IPS-NIHi11 (cell line): Measurements from ENCODE around the gene TMEM92.

Source experiments
- DNase-seq: peaks from one replicate; pipeline ENCODE4 v3.0.0; 2012; ENCODE audit warnings: mixed read lengths, low spot score

Gene TMEM92

DNA sequence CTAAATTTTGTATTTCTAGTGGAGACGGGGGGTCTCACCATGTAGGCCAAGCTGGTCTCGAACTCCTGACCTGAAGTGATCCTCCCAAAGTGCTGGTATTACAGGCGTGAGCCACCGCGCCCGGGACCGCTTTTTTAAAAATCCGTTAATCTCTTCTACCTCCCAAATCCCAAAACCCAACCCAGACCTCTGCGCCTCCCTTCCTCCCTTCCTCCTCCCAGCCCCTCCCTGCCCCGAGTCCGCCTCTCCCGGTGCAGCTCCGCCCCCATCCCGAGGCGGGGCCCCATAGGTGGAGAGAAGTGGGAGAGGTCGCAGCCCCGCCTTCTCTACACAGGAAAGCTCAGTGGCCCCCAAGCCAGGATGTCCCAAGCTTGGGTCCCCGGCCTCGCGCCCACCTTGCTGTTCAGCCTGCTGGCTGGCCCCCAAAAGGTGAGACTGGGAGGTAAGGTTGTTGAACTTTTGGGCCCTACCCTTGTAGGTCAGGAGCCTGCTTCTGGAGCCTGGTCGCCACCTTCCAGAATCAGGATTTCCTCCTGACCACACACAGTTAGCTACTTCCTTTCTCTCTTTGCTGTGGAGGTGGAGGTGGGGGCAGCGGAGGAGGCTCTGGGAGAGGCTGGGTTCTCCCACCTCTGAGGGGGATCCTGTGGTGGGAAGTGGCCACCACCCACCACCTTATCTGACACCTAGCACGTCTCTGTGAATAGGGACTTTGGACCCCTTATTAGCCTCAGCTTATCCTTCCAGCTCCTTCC lies at the start of gene TMEM92:
Gene TMEM92 (plus strand): TSS at position 325 of the 755 bp plus-strand sequence. CDS start 36 bp downstream, at position 361.
- peak; percentile 89 for DNase-seq

DNA sequence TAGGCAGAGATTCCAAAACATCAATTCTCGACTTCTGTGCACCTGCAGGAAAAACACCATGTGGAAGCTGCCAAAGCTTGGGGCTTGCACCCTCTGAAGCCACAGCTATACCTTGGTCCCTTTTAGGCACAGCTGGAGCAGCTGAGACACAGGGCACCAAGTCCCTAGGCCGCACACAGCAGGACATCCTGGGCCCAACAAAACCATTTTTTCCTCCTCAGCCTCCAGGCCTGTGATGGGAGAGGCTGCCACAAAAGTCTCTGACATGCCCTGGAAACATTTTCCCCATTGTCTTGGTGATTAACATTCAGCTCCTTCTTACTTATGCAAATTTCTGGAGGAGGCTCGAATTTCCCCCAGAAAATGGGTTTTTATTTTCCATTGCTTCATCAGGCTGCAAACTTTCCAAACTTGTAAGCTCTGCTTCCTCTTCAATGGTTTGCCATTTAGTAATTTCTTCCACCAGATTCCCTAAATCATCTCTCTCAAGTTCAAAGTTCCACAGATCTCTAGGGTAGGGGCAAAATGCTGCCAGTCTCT lies 48.5 kb upstream of the TMEM92 start:
- DNase-seq = no peak

DNA sequence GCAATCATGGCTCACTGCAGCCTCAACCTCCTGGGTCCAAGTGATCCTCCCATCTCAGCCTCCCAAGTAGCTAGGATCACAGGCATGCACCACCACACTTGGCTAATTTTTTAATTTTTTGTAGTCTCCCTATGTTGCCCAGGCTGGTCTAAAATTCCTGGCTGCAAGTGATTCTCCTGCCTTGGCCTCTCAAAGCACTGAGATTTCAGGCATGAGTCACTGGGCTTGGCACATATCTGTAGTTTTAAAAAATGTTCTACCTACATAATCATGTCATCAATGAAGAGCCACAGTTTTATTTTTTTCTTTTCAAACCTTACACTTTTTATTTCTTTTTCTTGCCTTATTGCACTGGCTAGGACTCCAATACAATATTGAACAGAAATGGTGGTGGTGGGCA lies 39.7 kb upstream of the TMEM92 start:
- no peak for DNase-seq

DNA sequence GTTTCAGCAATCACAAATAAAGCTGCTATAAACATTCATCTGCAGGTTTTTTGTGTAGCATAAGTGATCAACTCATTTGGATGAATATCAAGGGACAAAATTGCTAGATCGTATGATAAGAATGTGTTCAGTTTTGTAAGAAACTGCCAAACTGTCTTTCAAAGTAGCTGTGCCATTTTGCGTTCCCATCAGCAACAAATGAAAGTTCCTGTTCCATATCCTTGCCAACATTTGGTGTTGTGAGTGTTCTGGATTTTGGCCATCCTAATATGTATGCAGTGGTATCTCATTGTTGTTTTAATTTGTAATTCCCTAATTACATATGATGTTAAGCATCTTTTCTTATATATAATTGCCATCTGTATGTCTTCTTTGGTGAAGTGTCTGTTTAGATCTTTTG lies 36.4 kb upstream of the TMEM92 start:
- no peak for DNase-seq

DNA sequence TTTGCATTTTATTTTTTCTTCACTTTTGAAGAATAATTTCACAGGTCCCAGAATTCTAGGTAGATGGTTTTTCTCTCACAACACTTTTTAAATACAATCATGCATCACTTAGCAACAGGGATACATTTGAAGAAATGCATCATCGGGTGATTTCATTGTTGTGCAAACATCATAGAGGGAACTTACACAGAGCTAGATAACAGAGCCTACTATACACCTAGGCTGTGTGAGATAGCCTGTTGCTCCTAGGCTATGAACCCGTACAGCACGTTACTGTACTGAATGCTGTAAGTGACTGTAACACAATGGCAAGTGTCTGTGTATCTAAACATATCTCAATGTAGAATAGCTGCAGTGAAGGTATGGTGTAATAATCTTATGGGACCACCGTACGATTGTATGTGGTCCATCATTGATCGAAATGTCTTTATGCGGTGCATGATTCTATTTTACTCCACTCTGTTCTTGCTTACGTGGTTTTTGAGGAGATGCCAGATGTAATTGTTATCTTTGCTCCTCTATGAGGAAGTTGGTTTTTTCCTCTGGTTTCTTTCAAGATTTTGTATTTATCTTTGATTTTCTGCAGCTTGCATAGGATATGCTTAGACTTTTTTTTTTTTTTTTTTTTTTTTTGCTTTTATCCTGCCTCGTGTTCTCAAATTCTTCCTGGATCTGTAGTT lies 35.5 kb upstream of the TMEM92 start:
- no peak for DNase-seq

DNA sequence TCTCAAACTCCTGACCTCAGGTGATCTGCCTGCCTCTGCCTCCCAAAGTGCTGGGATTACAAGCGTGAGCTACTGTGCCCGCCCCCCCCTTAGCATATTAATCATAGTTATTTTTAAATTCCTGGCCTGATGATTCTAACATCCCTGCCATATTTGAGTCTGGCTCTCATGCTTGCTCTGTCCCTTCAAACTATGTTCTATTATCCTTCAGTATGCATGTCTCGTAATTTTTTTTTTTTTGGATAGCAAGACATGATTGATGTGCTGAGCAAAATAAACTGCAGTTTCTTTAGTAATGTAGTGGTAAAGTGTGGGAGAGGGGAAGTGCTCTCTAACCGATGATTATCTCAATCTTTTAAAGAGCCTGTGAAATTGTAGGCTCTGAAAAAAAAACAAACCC lies 34.3 kb upstream of the TMEM92 start:
- DNase-seq = no peak

DNA sequence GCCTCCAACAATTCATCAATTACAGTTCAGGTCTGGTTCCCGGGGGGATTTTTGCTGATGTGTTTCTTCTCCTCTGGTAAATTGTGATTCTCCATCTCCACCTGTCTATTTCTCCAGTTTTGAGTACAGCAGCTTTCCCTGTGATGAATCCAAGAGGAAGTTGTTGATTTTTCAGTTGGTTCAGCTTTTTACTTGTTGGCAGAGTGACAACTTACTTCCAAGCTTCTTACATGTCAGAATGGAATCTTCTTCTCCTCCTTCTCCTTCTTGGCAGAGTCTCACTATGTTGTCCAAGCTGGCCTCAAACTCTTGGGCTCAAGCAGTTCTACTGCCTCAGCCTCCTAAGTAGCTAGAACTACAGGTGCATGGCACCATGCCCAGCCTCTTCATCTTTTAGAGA lies 33.4 kb upstream of the TMEM92 start:
- DNase-seq = no peak

GRCh38 chr17:50241431-50241830 lies 32.8 kb upstream of the TMEM92 start:
- no peak for DNase-seq

GRCh38 chr17:50244771-50245170 lies 29.5 kb upstream of the TMEM92 start:
- DNase-seq = no peak

DNA sequence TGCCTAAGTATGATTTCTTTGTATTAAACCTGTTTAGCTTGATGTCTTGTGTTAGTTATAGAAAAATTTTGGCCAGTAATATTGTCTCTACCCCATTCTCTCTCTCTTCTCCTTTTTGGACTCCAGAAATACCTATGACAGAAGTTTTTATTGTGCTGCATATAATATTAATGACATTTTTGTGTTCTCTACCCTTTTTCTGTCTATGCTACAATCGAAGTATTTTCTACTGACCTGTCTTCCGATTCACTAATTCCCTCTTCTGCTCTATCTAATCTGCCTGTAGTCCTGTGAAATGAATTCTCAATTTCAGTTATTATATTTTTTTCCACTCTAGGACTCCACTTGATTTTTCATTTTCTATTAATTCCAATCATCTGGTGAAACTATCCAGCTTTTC lies 26.0 kb upstream of the TMEM92 start:
- DNase-seq = no peak

- no peak for DNase-seq
Measured at GRCh38 chr17:50252781-50253180, 21.5 kb upstream of the TMEM92 start.

DNA sequence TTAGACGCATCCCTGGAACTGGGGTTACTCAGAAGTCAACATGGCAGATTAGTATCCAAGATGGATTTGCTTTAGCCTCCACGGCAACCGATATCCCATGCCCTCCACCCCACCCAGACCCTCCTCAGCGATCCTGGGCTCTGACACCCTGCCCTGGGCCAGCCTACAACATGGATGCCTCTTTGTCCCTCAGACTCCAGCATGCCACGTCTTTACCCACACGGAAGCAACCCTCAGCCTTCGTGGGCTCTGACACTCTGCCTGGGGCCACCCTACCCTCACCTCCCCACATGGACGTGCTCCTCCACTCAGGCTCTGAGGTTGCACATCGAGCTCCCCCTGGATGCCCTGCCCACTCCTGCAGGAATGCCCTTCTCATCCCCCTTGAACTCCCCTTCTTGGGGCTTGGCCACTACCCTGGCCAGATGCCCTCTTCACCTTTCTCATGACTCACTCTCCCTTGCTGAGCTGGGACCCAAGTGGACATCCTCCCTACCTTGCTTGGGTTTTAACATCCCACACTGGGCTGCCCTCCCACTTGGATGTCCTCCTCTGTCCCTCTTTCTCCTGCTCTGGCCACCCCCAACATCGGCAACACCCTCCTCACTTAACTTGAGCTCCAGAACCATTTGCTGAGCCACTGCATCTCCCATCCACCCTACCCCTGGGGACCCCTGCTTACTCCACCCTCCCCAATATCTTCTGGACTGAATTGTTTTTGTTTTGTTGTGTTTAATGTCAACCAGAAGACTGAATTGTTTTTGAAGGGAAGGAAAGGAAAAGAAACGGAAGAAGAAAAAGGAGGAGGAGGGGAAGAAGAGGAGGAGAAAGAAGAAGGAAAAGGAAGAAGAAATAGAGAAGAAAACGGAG lies 18.3 kb upstream of the TMEM92 start:
- no peak for DNase-seq

GRCh38 chr17:50256826-50257618 lies 17.2 kb upstream of the TMEM92 start:
- DNase-seq = no peak

DNA sequence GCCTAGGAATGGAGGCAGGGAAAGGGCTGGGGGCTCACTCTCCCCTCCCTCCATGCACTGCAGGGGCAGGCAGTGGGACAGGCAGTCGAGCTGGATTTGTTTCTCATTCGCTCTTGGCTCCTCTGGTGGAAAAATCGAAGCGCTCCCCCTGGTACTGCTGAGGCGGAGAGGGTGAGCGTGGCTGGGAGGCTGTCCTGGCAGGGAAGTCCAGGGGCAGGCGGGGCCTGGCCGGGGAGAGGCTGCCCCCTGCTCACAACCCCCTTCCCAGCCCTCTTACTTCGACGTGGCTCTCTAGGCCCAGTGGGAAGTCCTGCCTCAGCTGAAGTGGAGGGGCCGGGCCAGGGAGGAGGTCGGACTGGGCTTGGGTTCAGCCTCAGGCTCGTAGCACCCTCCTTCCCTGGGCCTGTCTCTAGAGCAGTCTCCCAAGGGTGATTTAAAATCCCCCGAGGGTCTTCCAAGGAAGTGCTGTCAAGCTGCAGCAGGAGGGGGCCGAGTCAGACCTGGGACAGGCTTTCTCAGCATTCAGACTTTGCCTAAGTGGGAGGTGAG lies 16.5 kb upstream of the TMEM92 start:
- DNase-seq = peak; percentile 42

GRCh38 chr17:50258647-50259476 lies 15.4 kb upstream of the TMEM92 start:
- DNase-seq = no peak

GRCh38 chr17:50259477-50260324 lies 14.6 kb upstream of the TMEM92 start:
- no peak for DNase-seq

DNA sequence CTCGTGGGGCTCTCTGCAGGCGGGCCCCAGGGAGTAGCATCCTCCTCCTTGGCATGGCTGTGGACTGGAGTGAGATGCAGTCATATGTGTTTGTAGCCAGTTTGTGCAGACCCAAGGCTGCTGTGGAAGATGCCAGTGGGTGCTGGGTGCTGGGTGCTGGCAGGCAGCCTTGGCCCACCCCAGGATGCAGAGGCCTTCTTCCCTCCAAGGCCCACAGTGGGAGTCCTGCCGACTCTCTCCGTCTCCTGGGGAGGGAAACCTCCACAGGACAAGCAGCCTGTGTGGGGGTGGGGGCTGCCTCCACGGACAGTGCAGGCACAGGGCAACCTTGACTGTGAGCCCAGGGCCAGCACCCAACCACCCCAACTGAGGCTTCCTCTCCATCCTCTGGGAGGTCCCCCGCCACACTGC lies 13.8 kb upstream of the TMEM92 start:
- no peak for DNase-seq

DNA sequence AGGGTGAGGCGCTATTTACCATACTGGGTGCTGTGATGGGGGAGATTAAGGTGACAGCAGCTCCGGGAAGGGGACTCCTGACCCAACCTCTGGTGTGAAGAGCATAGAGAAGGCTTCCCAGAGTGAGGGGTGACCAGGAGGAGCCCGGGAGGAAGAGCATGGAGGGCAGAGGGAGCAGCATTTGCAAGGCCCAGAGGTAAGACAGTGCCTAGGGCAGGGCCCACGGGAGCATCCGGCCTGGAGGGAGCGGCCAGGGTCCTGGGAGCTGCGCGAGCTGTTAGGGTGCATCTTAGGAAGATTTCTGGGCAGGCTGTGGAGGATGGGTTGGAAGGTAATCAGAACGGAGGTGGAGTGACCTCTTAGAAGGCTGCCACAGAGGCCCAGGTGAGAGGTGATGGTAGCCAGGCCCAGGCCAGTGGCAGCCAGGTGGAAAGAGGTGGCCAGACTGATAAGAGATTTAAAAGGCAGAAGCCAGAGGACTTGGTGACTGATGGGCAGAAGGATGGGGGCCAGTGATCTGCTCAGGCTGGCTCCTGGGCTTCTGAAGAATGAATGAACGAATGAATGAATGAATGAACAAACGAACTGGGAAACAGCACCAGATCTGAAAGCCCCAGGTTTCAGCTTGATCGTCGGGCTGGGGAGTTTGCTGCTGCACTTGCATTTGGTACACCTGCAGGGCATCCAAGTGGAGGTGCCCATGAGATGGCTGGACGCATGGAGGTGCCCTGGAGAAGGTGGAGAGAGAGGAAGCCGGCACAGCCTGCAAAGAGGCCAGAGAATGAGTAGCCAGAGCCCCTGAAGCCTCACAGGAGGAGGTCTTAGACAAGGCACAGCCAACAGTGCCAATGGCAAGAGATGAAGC lies 13.0 kb upstream of the TMEM92 start:
- no peak for DNase-seq
